Hematopoietic multipotent progenitor cell treated with erythropoietin and hydrocortisone succinate and interleukin-3 and kit ligand, for 4 days (in vitro differentiated cells): Measurements from ENCODE around the gene ATP2A1.

Experiments
- DNase-seq: peaks from one replicate; pipeline ENCODE4 v3.0.0-alpha.2; 2015

The ATP2A1 gene

GRCh38 chr16:28878083-28878926 is at the start of gene ATP2A1:
Gene ATP2A1 (plus strand): TSS chr16:28878488. CDS start chr16:28878672, 184 bp downstream.
- DNase-seq: no peak

DNA sequence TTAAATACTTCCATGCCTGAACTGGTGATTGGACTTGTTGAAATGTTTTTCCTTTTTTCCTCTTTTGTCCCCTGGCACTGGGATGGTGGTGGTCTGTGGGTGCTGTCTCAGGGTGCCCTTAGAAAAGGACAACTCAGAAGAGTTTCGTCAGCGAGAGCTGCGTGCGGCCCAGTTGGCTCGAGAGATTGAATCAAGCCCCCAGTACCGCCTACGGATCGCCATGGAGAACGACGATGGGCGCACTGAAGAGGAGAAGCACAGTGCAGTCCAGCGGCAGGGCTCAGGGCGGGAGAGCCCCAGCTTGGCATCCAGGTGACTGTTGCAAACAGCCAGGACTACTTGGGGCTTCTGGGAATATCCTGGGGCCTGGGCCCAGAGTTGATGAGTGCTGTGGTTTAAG is 48.5 kb upstream of the ATP2A1 start:
- no peak for DNase-seq

GRCh38 chr16:28830531-28830930 is 47.8 kb upstream of the ATP2A1 start:
- no peak for DNase-seq

DNA sequence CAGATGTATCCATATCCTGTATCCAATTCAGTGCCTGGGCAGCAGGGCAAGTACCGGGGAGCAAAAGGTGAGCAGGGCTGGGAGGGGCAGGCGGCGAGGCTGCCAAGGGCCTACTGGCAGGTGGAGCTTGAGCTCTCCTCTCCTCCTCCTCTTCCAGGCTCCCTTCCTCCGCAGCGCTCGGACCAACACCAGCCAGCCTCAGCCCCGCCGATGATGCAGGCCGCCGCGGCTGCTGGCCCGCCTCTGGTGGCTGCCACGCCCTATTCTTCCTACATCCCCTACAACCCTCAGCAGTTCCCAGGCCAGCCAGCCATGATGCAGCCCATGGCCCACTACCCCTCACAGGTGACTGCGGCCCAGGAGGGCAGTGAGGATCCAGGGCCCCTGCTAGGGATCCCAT is 43.9 kb upstream of the ATP2A1 start:
- no peak for DNase-seq

DNA sequence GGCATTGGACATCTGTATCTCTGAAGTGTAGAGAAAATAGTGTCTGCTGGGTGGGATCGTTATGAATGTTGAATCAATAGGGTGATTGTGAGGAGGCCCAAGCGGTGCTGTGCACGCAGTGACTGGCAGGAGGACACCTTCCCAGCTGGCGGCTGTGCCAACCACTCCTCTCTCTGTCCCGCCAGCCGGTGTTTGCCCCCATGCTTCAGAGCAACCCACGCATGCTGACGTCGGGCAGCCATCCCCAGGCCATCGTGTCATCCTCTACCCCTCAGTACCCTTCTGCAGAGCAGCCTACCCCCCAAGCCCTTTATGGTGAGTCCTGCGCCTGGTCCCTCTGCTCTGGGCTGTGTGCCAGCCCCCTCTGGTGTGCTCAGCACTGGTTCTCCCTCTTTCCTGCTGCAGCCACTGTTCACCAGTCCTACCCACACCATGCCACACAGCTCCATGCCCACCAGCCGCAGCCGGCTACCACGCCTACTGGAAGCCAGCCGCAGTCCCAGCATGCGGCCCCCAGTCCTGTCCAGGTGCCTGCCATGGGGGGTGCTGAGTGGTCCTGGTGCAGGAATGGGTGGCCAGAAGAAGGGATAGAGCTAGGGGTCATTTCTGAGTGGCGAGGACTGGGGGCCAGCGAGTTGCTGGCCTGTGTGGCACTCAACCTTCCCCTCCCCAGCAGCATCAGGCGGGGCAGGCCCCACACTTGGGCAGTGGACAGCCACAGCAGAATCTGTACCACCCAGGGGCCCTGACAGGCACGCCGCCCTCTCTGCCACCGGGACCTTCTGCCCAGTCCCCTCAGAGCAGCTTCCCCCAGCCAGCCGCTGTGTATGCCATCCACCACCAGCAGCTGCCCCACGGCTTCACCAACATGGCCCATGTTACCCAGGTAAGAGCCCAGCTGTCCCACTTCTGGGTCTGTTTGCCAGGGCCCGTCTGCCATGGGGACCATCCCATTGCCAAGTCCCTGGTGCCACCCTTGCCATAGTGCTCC is 43.1 kb upstream of the ATP2A1 start:
- no peak for DNase-seq

DNA sequence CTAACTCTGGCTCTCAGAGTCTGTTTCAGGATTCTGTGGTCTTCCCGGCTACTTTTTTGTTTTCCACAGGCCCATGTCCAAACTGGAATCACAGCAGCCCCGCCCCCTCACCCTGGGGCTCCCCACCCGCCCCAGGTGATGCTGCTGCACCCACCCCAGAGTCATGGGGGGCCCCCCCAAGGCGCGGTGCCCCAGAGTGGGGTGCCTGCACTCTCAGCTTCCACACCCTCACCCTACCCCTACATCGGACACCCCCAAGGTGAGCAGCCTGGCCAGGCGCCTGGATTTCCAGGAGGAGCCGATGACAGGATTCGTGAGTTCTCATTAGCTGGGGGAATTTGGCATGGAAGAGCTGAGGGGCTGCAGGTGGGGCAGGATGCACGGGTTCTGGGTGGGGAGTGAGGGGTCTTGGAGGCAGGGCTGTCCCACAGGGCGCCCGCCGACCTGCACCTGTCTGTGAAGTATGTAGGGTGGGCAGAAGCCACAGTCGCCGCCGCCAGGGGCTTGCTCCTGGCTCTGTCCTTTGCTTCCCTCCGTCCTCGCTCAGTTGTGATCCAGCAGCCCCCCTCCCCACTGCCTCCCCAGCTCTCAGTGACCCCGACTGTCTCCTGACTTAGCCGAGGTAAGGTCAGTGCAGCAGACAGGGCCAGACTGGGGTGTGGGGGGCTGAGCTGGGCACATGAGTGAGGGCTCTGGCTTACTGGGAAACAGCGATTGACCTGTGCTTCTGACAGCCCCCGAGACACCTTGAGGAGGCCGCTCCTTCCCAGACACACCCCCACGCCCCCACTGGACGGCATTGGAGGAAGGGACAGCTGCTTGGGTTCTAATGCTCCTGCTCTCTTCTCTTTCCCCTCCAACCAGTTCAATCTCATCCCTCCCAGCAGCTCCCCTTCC is 42.2 kb upstream of the ATP2A1 start:
- no peak for DNase-seq

GRCh38 chr16:28836761-28837064 is 41.6 kb upstream of the ATP2A1 start:
- DNase-seq: no peak

- no peak for DNase-seq
Observed at GRCh38 chr16:28837672-28838557, 40.4 kb upstream of the ATP2A1 start.

GRCh38 chr16:28838558-28838918 is 39.8 kb upstream of the ATP2A1 start:
- DNase-seq: peak; percentile 28

- DNase-seq: no peak
Observed at GRCh38 chr16:28839004-28839639, 39.2 kb upstream of the ATP2A1 start.

DNA sequence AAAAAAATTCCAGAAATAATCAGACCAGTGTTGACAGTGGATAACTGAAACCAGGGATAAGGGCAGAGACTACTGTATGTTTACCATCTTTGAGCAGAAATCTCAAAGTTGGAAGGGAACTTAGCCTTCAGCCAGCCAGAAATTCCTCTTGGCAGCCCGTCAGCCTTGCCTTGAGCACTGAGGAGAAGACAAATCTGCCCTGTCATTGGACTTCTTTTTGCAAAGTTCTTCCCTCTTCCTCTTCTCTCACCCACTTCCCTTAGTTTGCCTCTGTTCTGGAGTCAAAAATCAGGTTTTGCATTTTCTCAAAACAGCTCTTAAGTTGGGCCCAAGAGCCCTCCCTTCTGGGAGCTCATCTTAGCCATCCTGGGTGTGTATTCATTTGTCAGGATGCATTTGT is 38.4 kb upstream of the ATP2A1 start:
- DNase-seq: peak; percentile 26

DNA sequence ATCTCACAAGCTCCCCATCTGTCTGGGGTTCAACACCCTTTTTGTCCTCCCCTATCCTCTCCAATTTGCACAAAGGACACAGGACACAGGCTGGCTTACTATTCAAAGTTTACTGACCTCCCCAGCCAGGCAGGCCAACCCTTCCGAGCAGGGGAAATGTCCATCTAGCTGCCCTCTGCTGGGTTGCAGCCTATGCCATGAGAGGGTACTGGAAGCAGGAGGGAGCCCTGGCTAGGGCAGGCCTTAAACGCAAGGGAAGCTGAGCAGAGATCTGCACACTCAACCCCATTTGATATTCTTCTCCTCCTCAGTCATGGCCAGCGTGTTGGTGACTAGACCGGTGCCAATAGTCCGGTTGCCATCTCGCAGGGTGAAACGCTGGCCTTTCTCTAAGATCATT is 35.6 kb upstream of the ATP2A1 start:
- no peak for DNase-seq

GRCh38 chr16:28843766-28844165 is 34.5 kb upstream of the ATP2A1 start:
- DNase-seq: no peak

DNA sequence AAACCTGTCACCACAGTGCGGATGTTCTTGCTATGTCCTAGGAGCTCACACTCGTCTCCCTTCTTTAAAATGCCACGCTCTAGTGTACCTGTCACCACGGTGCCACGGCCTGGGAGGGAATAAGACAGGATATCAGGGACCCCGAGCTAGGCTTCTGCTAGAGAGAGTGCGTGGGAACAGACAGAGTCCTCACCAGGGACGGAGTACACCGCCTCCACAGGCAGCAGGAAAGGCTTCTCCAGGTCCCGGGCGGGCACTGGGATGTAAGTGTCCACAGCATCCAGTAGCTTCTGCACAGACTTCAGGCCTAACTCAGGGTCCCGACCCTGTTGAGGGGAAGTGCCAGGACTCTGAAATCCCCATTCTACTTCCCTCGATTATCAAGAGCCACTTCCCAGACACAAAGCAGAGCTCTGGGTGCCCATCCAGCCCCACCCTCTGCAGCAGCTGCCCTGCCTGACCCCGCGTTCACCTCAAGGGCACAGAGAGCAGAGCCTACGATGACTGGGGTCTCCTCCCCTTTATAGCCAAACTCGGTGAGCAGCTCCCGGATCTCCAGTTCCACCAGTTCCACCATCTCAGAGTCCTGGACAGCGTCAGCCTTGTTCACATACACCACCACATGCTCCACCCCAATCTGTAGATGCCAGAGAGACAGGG is 33.9 kb upstream of the ATP2A1 start:
- no peak for DNase-seq

DNA sequence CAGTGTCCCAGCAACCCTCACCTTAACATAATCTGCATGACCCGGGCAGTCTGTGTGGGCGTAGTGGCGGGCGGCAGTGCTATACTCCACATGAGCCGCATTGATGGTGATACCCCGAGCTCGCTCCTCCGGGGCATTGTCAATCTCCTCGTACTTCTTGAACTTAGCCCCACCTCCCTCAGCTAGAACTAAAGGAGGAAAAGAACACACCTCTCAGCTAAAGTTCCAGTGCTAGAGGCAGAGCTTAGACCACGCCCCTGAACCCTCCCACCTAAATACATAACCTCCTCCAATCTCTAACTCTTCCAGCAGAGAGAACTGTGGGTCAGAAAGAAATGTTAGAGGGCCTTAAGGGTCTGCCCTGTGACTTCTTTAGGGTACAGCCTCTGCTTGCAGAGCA is 33.0 kb upstream of the ATP2A1 start:
- DNase-seq: peak; percentile 89

DNA sequence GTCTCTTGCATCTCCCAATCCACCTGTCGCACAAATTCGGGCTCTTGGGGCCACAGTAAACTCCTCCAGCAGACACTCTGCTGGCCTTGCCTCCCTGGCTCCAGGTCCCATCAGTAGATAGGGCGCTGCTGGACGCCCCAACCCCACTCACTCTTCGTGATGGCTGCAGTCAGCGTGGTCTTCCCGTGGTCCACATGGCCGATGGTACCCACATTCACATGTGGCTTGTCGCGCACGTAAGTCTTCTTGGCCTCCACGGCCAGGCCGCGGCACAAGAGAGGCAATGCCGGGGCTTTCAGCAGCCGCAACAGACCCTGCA is 32.6 kb upstream of the ATP2A1 start:
- DNase-seq: peak; percentile 37

- peak; percentile 99 for DNase-seq
Observed at GRCh38 chr16:28846080-28846932, 32.0 kb upstream of the ATP2A1 start, which contains the start of gene TUFM. Gene TUFM (minus strand): TSS chr16:28846348. CDS start chr16:28846269, 79 bp downstream.

DNA sequence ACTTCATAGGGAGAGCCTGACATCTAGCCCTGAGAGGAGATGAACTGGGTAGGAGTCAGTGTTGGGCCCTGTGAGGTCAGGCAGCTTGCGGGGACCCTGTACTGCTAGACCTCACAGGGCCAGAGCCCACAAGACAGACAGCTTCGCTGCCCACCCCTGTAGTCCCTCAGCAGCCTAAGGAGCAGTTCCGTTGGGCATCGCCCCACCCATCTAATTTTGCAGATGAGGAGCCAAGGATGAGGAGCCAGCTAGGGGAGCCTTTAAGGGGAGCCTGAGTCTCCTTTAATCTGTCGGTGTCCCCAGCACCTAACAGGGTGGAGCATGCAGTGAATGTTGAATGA is 31.4 kb upstream of the ATP2A1 start:
- DNase-seq: peak; percentile 49

GRCh38 chr16:28858421-28858820 is 19.9 kb upstream of the ATP2A1 start:
- no peak for DNase-seq

DNA sequence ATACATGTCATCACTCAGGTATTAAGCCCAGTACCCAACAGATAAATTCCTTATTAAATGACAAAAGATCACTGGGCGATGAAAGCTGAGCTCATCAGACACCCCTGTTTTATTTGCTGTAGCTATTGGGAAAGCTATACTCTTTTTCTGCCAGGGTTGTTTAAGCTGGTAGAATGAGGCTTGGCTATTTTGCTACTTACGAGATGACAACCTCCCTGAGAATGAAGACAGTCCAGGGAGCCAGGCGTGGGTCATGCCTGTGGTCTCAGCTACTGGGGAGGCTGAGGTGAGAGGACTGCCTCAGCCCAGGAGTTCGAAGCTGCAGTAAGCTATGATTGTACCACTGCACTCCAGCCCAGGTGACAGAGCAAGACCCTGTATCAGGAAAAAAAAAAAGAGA is 19.0 kb upstream of the ATP2A1 start:
- DNase-seq: no peak
